HS-5 (cell line): ENCODE data around the gene STH.
A peak's percentile ranks its signal among the peaks of the same experiment; 100 is the strongest.

Source experiments
- DNase-seq: peaks from one replicate; pipeline ENCODE4 v3.0.0-alpha.2; 2012; ENCODE audit warnings: low read depth

The STH gene

GRCh38 chr17:45985447-45985846 is 13.6 kb upstream of the STH start:
- DNase-seq: no peak

- no peak for DNase-seq
Observed at GRCh38 chr17:45986056-45986455, 13.0 kb upstream of the STH start.

GRCh38 chr17:45987706-45988105 is 11.3 kb upstream of the STH start:
- DNase-seq: no peak

- DNase-seq: no peak
Observed at GRCh38 chr17:45989759-45990158, 9.3 kb upstream of the STH start.

- no peak for DNase-seq
Observed at GRCh38 chr17:45990886-45991285, 8.2 kb upstream of the STH start.

GRCh38 chr17:45991341-45991740 is 7.7 kb upstream of the STH start:
- DNase-seq: no peak

- no peak for DNase-seq
Observed at GRCh38 chr17:45992175-45992574, 6.9 kb upstream of the STH start.

GRCh38 chr17:45992904-45993303 is 6.1 kb upstream of the STH start:
- DNase-seq: no peak

GRCh38 chr17:45993962-45994627 is 5.0 kb upstream of the STH start:
- DNase-seq: no peak

GRCh38 chr17:45994987-45995386 is 4.1 kb upstream of the STH start:
- DNase-seq: no peak

GRCh38 chr17:45995627-45996270 is 3.3 kb upstream of the STH start:
- no peak for DNase-seq

GRCh38 chr17:45996282-45996937 is 2.6 kb upstream of the STH start:
- no peak for DNase-seq

- no peak for DNase-seq
Observed at GRCh38 chr17:45997166-45997565, 1.9 kb upstream of the STH start.

GRCh38 chr17:45997624-45998023 is 1.4 kb upstream of the STH start:
- peak; percentile 9 for DNase-seq

GRCh38 chr17:45999900-46000290 is 845 bp downstream of the STH start:
- no peak for DNase-seq

GRCh38 chr17:46000292-46000691 is 1.2 kb downstream of the STH start:
- DNase-seq: no peak

- no peak for DNase-seq
Observed at GRCh38 chr17:46000757-46001156, 1.7 kb downstream of the STH start.

GRCh38 chr17:46001390-46002310 is 2.6 kb downstream of the STH start:
- no peak for DNase-seq

- peak; percentile 22 for DNase-seq
Observed at GRCh38 chr17:46002311-46002972, 3.4 kb downstream of the STH start.

- no peak for DNase-seq
Observed at GRCh38 chr17:46002973-46003316, 3.9 kb downstream of the STH start.

GRCh38 chr17:46003907-46004748 is 5.1 kb downstream of the STH start:
- DNase-seq: no peak
